DMS 273 (cell line): ENCODE measurements around the gene SRBD1.

Source experiments
- DNase-seq: peaks from one replicate; lab custom pipeline; 2025; ENCODE audit not compliant: unreplicated experiment; lab: John Stamatoyannopoulos, UW

SRBD1 gene

DNA sequence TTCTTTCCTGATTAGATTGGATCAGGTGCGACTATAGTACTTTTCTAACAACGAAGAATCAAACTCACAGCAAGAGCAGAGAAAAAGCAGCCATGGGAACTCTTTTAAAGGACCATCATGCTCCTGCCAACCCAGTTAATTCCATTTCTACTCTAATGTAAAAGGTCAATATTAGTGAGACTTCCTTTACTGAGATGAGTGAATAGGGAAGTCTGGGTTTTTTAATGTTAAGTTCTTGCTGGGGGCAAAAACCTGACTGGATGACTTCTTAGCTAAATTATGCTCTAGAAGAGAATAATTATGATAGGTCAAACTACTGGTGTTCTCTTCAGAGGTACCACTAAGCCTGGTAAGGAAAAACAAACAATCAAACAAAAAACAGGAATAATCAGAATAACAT, 8.4 kb downstream of the SRBD1 start:
- no peak for DNase-seq

DNA sequence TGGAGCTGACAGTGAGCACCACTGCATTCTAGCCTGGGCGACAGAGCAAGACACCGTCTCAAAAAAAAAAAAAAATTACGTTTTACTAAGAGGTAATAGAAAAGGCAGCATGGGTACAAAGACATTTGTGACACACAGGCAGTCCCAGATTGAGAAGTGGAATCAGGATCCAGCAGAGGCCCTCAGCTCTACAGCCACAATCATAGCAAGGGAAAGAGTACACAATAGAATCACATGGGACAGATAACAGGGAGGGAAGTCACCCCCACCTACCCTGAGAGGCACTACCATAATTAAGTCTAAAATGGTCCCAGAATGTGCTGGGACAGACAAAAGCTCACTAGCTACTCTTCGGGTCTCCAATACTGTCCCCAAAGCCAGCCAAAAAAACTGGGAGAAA, 12.5 kb downstream of the SRBD1 start:
- DNase-seq, result no peak

DNA sequence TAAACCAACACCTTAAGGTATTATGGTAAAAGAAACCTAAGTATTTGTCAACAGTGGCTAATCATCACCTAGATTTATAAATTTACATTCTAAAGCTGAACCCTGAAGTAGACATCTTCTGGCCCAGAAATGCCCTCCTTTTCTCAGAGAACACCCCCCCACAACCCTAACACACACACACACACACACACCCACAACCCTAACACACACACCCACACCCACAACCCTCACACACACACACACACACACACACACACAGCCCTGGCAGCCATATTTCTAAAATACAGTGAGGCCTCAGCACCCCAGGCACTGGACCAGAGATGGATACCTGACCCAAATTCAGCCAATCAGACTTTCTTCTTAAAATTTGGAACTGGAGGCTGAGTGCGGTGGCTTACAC, 14.3 kb downstream of the SRBD1 start:
- no peak for DNase-seq

DNA sequence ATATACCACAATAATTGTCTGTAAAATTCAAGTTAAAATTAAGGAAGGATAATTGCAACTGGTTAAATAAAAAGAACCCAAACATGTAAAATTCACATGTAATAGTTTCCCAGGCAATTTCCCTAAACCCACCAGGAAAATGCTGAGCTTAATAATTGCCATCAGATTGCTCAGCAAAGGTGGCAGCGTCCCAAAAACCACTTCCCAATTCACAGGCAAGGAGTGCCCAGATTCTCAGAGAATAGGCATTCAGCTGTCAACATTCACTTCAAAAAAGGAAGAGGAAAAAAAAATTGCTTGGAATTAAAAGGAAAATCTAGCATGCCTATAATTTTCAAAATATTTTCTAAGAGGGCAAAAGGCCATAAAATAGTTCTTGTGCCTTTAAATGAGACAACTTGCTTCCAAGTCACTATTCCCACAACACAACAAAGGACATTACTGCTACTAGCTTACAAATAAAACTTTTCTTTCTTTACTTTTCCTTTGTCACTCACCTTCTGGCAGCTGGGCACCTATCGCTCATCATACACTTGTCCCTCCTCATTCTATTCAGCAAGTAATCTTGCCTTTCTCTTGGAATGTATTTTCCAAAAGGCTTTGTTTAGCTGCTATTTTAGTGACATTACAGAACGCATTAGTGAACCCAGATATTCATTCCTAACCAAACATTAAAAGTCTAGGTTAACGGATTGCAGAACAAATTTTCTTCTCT, 15.2 kb downstream of the SRBD1 start:
- DNase-seq, result no peak

DNA sequence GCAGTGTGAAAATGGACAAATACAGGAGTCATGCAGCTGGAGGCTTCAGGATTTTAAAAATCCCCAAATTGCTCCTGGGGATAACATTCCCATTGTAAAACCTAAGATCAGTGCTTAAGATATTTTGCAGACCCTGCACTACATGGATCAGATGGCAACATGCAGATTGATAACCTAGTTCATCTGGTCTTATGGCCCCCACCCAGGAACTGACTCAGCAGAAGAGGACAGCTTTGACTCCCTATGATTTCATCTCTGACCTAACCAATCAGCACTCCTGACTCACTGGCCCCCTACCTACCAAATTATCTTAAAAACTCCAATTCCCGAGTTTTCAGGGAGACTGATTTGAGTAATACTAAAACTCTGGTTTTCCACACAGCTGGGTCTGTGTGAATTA, 20.0 kb downstream of the SRBD1 start:
- no peak for DNase-seq

DNA sequence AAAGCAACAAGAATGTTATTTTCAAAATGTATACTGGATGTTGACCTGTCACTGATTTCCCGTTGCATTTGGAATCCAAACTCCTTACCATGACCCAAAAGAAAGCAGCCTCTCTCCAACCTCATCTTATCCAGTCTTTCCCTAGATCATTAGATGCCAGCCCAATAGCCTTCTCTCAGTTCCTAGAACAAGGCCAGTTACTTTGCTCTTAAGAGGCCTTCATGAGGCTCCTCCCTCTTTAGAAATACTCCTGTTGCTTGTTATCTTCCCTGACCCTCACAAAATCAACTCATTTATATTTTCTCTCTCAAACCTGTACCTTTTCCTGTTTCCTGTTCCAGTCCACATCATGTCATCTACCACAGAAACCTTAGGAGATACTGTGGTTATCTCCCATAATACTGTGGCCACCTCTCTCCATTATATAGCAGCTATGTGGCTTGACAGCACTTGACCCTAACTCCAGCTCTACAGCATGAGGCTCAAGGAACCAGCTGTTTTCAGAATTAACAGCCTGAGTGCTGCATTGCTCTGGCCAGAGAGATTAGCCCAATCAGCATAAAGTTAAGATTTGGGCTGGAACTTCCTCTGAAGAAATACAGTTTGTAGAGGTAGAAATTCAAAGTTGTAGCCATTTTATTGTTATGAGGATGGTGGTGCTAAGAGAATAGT, 22.8 kb downstream of the SRBD1 start:
- DNase-seq, result no peak

DNA sequence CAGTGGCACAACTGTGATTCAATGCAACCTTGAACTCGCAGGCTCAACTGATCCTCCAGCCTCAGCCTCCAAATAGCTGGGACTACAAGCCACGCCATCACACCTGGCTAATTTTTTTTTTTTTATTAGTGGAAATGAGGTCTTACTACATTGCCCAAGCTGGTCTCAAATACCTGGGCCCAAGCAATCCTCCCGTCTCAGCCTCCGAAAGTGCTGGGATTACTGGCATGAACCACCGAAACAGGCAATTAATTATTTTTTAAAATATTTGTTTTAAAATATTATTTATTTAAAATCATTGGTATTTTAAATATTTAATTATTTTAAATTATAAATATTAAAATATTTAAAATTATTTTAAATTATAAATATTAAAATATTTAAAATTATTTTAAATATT, 24.5 kb downstream of the SRBD1 start:
- peak; percentile 14 for DNase-seq

DNA sequence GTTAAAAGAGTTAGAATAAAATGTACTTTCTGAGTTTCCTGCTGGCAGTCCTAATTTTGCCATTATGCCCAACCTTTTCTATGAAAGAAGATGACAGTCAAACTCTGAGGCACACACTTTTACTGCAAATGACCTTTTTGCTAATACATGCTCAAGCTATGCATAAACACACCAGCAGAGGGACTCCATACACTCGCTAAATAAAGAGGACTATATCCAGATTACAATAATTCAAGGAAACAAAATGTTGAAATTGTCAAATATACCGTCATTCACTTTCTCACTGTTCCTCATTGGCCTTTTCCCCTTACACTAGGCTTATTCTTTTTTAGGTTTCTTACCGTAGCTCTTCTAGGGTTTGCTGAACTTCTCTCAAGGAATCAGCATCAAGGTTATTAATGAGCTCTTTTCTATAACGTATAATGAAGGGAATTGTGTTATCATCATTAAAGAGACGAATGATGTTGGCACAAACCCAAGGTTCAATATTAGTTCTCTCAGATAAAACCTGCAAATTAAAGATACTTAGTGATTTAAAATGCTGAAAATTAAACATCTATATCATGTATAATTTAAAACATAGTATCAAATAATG, 25.7 kb downstream of the SRBD1 start:
- DNase-seq, result peak; percentile 60

DNA sequence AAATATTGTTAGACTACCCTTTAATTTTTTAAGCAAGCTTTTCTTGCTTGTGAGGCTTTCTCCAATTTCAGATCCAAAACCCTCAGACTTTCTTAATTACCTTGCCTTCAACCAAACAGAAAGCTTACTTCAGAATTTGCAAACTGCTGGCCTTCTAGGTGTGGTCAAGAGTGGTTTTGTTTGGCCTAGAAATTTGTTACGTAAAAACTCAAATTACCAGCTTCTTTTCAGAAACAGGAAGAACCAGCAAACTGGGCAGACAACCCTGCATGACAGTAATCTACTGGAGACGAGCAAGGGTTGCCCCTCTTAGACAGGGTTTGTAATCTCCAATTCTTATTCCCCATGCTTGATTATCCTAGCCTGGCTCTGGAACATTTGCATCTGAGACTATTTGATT, 27.1 kb downstream of the SRBD1 start:
- DNase-seq, result no peak

DNA sequence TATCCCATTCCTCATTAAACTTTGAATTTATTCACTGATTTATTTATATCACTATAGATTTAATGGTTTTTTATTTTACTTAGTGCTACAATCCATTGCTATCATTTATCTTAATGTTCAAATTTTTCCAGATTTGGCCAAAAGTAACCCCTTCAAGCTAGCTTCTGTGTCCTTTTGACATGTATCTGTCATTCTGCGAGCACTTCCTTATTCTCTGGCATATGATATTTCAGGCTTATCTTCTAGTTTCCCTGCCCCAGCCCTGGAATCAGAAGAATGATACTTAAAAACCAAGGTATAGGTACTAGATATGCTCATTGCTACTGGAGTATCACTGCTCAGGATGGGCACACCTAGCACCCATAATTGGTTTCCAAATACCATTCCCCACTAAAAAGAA, 28.5 kb downstream of the SRBD1 start:
- no peak for DNase-seq

DNA sequence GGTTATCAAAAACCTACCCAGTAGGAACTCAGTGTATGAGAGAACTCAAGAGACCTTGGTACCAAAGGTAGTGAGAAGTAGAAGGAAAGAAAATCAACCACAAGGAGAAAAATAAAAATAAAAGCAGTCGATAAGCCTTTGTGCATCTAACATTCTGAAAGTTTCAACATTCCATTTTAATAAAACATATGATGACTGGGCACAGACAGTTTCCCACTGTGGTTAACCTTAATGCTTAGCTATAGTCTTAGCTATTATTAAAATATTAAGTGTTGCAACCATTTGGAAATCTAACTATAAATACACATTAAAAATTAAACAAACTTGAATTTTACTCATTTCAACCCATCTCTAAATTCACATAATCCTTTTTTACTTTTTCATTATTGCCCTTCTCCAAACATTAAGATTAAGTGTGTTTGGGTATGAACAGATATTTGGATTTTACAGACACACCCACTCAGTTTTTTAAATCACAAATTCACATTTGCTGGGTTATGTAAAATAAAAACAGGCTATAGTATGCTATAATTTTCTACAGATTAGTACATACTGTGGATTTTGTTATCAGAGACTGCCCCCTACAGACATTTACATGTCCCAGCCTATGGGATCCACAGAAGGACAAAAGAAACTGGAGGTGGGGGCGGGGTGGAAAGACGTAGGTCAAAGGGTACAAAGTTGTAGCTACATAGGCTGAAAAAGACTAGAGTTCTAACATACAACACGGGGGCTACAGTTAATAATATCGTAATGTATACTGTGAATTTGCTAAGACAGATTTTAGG, 32.8 kb downstream of the SRBD1 start:
- DNase-seq, result peak; percentile 59

DNA sequence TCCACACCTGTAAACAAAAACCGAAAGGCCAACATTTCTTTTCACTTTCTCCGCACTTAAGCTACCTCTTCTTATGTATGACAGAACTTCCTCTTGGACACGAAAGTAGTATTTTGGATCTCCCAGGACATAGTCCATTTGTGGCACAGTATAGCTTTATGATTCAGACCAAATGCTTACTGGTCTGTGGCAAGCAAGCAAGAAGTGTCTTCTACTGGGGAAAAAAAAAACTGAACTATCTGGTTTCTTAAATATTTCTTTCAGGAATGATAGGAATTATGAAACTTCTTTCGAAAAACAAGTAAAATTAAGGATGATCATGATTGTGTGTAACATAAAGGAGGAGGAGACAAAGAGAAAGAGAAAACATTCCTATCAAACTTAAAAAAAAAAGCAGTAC, 33.6 kb downstream of the SRBD1 start:
- no peak for DNase-seq

DNA sequence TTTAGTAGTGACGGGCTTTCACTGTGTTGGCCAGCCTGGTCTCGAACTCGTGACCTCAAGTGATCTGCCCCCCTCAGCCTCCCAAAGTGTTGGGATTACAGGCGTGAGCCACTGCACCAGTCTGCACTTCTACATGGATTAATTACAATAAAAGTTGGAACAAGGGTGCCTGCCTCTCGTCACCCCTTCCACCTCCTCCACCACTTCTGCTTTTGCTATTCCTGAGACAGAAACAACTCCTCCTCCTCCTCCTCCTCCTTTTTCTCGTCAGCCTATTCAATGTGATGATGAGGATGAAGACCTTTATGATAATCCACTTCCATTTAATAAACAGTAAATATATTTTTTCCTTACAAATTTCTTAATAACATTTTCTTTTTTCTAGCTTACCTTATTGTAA, 35.2 kb downstream of the SRBD1 start:
- DNase-seq, result no peak

DNA sequence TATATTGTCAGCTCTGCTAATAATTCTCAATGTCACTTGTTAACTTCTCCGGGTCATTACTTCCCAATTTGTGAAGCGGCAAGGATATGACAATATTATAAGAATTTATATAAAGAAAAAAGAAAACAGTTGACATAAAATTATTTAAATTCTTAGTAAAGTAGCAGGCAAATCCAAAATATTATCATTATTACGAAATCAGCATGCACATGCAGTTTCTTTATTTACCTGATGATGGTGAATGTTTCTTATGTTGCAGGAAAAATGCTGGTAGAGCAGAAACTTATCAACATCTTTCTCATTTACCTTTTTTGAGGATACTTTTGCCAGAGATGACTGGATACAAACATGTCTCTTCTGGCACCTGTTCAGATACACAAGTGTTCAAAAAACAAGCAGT, 38.1 kb downstream of the SRBD1 start:
- DNase-seq, result no peak

DNA sequence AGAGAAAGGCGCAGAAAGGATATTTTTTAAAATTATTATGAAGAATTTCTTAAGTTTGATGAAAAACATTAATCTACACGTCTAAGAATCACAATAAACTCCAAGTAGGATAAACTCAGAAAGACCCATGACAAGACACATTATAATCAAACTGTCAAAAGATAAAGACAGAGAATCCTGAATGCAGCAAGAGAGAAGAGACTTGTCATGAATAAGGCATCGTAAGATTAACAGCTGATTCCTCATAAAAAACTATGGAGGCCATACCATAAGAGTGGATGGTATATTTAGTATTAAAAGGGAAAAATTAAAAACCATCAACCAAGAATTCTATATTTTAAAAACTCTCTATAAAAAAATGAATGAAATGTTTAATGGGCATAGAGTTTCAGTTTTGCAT, 39.1 kb downstream of the SRBD1 start:
- no peak for DNase-seq

DNA sequence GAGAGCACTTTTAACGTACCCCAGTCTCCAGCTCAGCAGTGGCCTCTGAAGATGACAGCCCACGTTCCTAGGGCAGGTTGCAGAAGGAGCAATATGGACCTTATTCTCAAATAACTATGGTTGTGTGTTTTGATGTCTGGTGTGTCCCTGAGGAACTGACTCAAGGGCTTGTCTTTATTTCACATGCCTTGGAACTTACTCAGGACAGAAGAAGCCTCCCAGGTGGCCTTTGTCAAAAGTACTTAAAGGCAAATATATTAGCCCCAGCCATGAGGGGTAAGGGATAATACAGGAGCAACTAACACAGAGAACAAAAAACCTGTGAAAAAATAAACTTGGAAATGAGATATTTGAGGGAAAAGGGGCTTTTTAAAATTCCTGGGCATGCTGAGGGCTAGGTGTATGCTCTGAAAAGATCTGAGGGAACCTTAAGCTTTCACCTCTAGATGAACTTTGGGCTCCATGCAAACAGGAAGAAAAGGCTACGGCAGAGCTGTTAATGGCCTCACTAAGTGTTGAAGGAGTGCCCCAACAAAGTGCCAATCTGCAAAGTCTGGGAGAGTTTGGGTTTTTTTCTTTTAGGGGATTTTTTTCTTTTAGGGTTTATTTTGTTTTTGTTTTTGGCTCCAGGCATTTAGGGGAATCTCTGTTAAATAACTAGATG, 40.3 kb downstream of the SRBD1 start:
- no peak for DNase-seq

DNA sequence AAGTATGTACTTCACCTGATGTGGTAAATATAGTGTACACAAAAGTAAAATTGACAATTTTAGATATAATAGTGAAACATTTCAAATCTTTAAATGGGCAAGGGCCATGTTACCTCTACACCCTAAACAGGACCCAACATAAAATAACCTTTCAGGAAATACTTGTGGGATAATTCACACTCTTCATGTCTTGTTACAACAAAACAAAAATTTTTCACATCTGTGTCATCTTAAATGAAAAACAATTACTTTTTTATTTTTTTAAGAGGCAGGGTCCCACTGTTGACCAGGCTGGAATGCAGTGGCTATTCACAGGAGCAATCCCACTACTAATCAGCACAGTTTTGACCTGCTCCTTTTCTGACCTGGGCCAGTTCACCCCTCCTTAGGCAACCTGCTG, 42.1 kb downstream of the SRBD1 start:
- DNase-seq, result no peak

DNA sequence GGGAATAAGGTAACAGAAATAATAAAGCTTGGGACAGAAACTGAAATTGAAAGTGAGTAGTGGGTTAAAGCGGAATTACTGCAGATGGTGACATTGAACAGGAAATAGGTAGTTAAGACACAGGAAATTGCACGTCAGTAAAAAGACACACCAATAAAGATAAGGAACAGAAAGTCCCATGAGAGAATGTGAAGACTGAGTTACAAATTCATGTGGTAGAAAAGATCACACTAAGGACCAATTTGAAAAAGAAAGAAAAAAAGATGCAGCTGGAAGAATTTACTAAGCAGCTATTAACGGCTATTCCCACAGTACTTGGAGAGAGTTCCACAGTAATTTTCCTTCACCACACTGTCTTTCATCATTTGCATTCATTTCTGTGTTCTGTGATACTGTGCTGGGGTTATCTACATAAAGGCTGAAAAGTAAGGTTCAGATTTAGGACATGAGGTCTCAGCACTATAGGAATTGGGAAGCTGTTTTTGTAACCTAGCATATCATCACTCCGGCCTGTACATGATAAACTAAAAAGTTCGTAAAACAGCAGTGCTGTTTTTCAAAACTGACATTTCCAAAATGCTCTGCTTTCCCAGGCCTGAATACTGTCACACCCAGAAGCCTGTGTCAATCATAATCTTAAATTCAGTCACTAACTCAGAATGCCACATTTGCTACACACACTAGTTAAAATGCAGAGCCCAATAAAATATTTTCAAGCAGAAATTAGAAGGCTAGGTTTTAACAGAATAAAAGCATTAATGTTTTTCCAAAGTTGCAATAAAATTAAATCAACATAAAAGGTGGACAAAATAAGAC, 42.9 kb downstream of the SRBD1 start:
- no peak for DNase-seq

DNA sequence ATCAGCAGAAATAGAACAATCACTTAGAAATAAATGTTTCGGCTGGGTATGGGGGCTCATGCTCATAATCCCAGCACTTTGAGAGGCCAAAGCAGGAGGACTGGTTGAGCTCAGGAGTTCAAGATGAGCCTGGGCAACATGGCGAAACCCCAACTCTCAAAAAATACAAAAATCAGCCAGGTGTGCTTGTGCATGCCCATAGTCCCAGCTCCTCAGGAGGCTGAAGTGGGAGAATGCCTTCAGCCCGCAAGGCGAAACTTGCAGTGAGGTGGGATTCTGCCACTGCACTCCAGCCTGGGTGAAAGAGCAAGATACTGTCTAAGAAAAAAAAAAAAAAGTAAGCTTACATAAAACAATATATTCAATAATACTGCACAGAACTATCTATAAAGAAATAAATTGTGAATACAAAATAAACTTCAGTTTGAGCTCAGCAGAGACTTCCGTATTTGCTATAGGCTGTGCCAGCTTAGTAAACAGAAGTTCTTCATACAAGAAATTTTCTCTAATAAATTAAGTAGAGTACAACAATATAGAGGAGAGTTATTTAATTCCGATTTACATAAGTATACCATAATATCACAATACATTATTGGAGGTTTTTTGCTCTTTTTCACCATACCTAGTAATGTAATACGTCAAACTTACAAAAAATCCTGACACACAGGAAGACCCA, 43.6 kb downstream of the SRBD1 start:
- DNase-seq, result no peak

DNA sequence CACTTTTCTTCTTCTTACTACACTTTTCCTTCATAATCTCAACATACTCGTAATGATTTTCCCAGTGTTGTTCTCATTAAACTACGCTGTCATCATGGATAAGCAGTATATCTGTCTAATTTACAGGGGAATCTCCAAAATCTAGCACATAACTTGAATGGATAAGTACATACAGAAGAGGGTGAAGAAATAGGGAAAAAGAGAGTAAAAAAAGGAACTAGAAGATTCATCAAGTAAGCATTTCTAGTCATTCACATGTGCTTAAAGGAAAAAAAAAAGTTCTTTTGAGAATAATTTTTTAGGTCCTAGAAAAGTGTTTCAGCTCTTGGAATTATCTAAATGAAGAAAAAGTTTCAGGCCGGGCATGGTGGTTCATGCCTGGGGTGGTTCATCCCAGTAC, 51.6 kb downstream of the SRBD1 start:
- no peak for DNase-seq
